Mesenchymal stem cell (in vitro differentiated cells and primary cell): Measurements from ENCODE around the gene UNC5B.
A peak's percentile ranks its signal among the peaks of the same experiment; 100 is the strongest.

ENCODE experiments used
- DNase-seq: peaks from one replicate; pipeline ENCODE4 v3.0.0-alpha.2; 2013
- H2AFZ ChIP-seq: one replicate; pipeline ENCODE4 v1.6.1; 2013; ENCODE audit warnings: low read depth, mild to moderate bottlenecking, control low read depth, inconsistent platforms, low read length, moderate library complexity
- H2AK5ac ChIP-seq: 2 replicates; pipeline ENCODE4 v1.6.1; 2013; ENCODE audit warnings: low read length, moderate library complexity, mild to moderate bottlenecking, inconsistent platforms; ENCODE audit not compliant: severe bottlenecking
- H2BK120ac ChIP-seq: one replicate; pipeline ENCODE4 v1.6.1; 2013; ENCODE audit warnings: low read depth, mild to moderate bottlenecking, inconsistent platforms, low read length, moderate library complexity
- H2BK12ac ChIP-seq, 2 experiments: one replicate each; pipeline ENCODE4 v1.6.1; 2013; ENCODE audit warnings: inconsistent platforms in 2 of 2, low read length in 2 of 2, mild to moderate bottlenecking in 2 of 2, moderate library complexity in 2 of 2, control low read depth in 1 of 2
- H2BK15ac ChIP-seq: one replicate; pipeline ENCODE4 v1.6.1; 2013; ENCODE audit warnings: mild to moderate bottlenecking, low read depth, inconsistent platforms; ENCODE audit not compliant: poor library complexity, severe bottlenecking
- H2BK5ac ChIP-seq: 2 replicates; pipeline ENCODE4 v1.6.1; 2013; ENCODE audit warnings: low read depth, mild to moderate bottlenecking, low read length, control low read depth, inconsistent platforms; ENCODE audit not compliant: poor library complexity, severe bottlenecking
- H3K14ac ChIP-seq, 2 experiments: one replicate each; pipeline ENCODE4 v1.6.1; 2013; ENCODE audit warnings: inconsistent platforms in 2 of 2, low read length in 2 of 2, control low read depth in 1 of 2, mild to moderate bottlenecking in 1 of 2, moderate library complexity in 1 of 2
- H3K18ac ChIP-seq, 2 experiments: one replicate each; pipeline ENCODE4 v1.6.1; 2013; ENCODE audit warnings: inconsistent platforms in 2 of 2, low read length in 2 of 2, control low read depth in 1 of 2, low read depth in 1 of 2, mild to moderate bottlenecking in 1 of 2
- H3K23ac ChIP-seq, 2 experiments: one replicate each; pipeline ENCODE4 v1.6.1; 2013; ENCODE audit warnings: inconsistent platforms in 2 of 2, low read length in 2 of 2, mild to moderate bottlenecking in 2 of 2, moderate library complexity in 2 of 2, control low read depth in 1 of 2
- H3K27ac ChIP-seq: 2 replicates; pipeline ENCODE4 v1.5.1; 2013; ENCODE audit warnings: mild to moderate bottlenecking, moderate library complexity, low read length, control low read depth, inconsistent platforms; ENCODE audit not compliant: poor library complexity, severe bottlenecking
- H3K27me3 ChIP-seq, 2 experiments: 2 replicates each; pipeline versions ENCODE4 v1.6.1 to v1.7.0; 2013; ENCODE audit warnings: low read length in 2 of 2, mild to moderate bottlenecking in 2 of 2, moderate library complexity in 2 of 2, control low read depth in 1 of 2, inconsistent platforms in 1 of 2; ENCODE audit not compliant: control insufficient read depth in 1 of 2, insufficient read depth in 1 of 2
- H3K36me3 ChIP-seq, 2 experiments: 2 replicates each; pipeline versions ENCODE4 v1.6.1 to v1.7.0; 2013; ENCODE audit warnings: low read length in 2 of 2, control low read depth in 1 of 2, inconsistent platforms in 1 of 2, low read depth in 1 of 2, mild to moderate bottlenecking in 1 of 2; ENCODE audit not compliant: insufficient read depth in 2 of 2, control insufficient read depth in 1 of 2
- H3K4ac ChIP-seq, 2 experiments: one replicate each; pipeline ENCODE4 v1.6.1; 2013; ENCODE audit warnings: inconsistent platforms in 2 of 2, low read length in 2 of 2, mild to moderate bottlenecking in 2 of 2, moderate library complexity in 2 of 2, control low read depth in 1 of 2, low read depth in 1 of 2
- H3K4me1 ChIP-seq: 2 replicates; pipeline ENCODE4 v1.6.1; 2013; ENCODE audit warnings: low read depth, low read length, control low read depth; ENCODE audit not compliant: control insufficient read depth, insufficient read depth
- H3K4me2 ChIP-seq: 2 replicates; pipeline ENCODE4 v1.6.1; 2013; ENCODE audit warnings: low read length, mild to moderate bottlenecking, inconsistent platforms; ENCODE audit not compliant: poor library complexity, severe bottlenecking
- H3K4me3 ChIP-seq, 2 experiments: 2 replicates each; pipeline versions ENCODE4 v1.5.1 to v1.7.0; 2013; ENCODE audit warnings: low read length in 2 of 2, mild to moderate bottlenecking in 2 of 2, control low read depth in 1 of 2, low read depth in 1 of 2; ENCODE audit not compliant: insufficient read depth in 1 of 2
- H3K79me1 ChIP-seq: replicated peaks from 2 replicates; pipeline ENCODE4 v1.6.1; 2013; ENCODE audit warnings: mild to moderate bottlenecking, control low read depth, low read length, inconsistent platforms; ENCODE audit not compliant: poor library complexity, severe bottlenecking
- H3K9ac ChIP-seq: 2 replicates; pipeline ENCODE4 v1.7.0; 2013; ENCODE audit warnings: mild to moderate bottlenecking, low read length, moderate library complexity
- H3K9me3 ChIP-seq: 2 replicates; pipeline ENCODE4 v1.7.0; 2013; ENCODE audit warnings: mild to moderate bottlenecking, low read length; ENCODE audit not compliant: control insufficient read depth
- H4K8ac ChIP-seq: one replicate; pipeline ENCODE4 v1.6.1; 2013; ENCODE audit warnings: inconsistent platforms, mild to moderate bottlenecking, low read length, moderate library complexity
- H4K91ac ChIP-seq: one replicate; pipeline ENCODE4 v1.6.1; 2013; ENCODE audit warnings: mild to moderate bottlenecking, low read length, inconsistent platforms
- WGBS: methylation state at CpG from one replicate; pipeline ENCODE4 v1.1.7; 2013; ENCODE audit warnings: mixed read lengths; 5-methylcytosine and 5-hydroxymethylcytosine counted together

UNC5B gene

DNA sequence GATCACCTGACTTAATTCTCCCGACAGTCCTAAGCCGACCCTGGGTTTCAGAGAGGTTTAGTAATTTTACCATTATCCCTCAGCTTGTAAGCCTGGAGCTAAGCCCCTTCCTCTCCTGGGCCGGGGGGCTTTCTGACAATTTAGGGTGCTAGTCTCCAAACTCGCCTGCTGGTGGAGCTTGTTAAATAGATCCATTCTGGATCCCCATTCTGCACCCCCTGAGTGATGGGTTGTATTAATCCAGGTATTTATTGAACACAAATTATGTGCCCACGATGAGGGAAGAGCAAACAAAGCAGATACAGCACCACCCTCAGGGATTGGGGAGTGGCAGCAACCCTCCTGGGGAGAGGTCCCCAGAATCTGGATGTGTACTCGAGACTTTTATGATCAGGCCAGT lies 105.4 kb downstream of the UNC5B start:
- no peak for DNase-seq
- Histone ChIP-seq H3K4me1 (peaks cover 11% of the 10 kb centered on the region), H3K27me3 (peaks cover 0 to 45% of the 10 kb centered on the region in 2 experiments), H2BK12ac (no peak overlapping the region), H3K9ac (no peak overlapping the region), H3K4ac (no peak overlapping the region), H2BK120ac (no peak overlapping the region), H3K14ac (no peak overlapping the region), H3K9me3 (no peaks in the 10 kb centered on the region), H2AFZ (no peak overlapping the region), H3K36me3 (peaks cover 0 to under 1% of the 10 kb centered on the region in 2 experiments), H2AK5ac (no peak overlapping the region), H3K23ac (no peak overlapping the region), H4K8ac (no peak overlapping the region), H4K91ac (no peak overlapping the region), H3K4me3 (no peak overlapping the region), H2BK5ac (no peak overlapping the region), H3K79me1 (no peaks in the 10 kb centered on the region), H3K18ac (no peak overlapping the region), H3K4me2 (no peak overlapping the region), H2BK15ac (no peak overlapping the region), H3K27ac (no peak overlapping the region)
- 51% methylated on average over 6 of the region's 6 CpGs for WGBS

DNA sequence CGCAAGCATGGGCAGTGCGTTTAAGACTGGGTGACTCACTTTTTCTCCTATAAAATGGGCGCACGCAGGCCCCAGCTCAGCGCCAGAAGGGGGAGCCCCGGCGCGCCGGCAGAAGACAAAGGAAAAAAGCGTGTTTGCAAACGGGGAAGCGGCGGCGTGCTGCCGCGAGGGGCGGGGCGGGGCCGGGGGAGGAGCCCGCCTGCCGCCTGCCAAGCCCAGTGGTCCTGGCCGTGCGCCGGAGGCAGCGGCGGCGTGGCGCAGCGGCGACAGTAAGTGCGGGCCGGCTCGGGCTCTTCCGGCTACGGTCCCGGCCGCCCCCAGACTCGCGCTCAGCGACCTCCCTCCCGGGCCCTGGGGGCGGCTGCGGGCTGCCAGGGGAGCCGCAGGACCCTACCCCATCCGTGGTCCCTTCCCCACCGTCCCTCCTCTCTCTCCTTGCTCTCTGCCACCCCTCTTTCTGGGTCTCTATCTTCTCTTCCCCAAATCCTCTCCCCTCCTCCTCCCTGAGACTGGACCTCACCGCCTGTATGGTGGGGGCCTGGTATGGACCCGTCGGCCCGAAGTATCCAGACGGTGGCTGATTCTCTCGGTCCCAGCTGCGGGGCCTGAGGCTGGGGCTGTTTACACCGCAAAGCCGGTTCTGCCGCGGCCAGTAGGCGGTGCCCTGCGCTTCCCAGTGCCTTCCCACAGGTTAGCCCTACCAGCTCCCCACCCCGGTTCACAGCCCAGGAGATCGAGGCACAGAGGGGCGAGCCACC lies 106.9 kb downstream of the UNC5B start, which contains the start of gene SLC29A3:
TSS of gene SLC29A3 (plus strand) at position 218 of the 758 bp plus-strand sequence. CDS start at position 269, 51 bp downstream.
- peak within 1 kb of the TSS; percentile 27 for H2AK5ac ChIP-seq
- peak within 1 kb of the TSS; percentile 90 for H2AFZ ChIP-seq
- H3K79me1 ChIP-seq, result no peaks in the 10 kb centered on the region
- H3K27me3 ChIP-seq, result peaks cover 0 to 32% of the 10 kb centered on the region in 2 experiments
- peak within 1 kb of the TSS; percentile 46 for H2BK15ac ChIP-seq
- H3K18ac ChIP-seq, result peak within 1 kb of the TSS; percentile 19 to 43
- peak within 1 kb of the TSS in 1 of 2 experiments; percentile 7 for H3K4ac ChIP-seq
- H3K36me3 ChIP-seq, result peaks cover 0 to 16% of the 10 kb centered on the region in 2 experiments
- no peak within 1 kb of the TSS for H2BK120ac ChIP-seq
- DNase-seq, result peak; percentile 82
- H4K8ac ChIP-seq, result peak within 1 kb of the TSS; percentile 35
- peak within 1 kb of the TSS; percentile 94 for H3K4me2 ChIP-seq
- H4K91ac ChIP-seq, result peak within 1 kb of the TSS; percentile 73
- no peak within 1 kb of the TSS for H3K14ac ChIP-seq
- no peak within 1 kb of the TSS for H3K23ac ChIP-seq
- H2BK12ac ChIP-seq, result peak within 1 kb of the TSS in 1 of 2 experiments; percentile 45
- peaks cover 11% of the 10 kb centered on the region for H3K4me1 ChIP-seq
- H3K27ac ChIP-seq, result no peak within 1 kb of the TSS
- peak within 1 kb of the TSS; percentile 91 for H3K9ac ChIP-seq
- no peaks in the 10 kb centered on the region for H3K9me3 ChIP-seq
- H2BK5ac ChIP-seq, result no peak within 1 kb of the TSS
- under 1% methylated on average over 49 of the region's 62 CpGs for WGBS
- peak within 1 kb of the TSS; percentile 66 to 91 for H3K4me3 ChIP-seq

DNA sequence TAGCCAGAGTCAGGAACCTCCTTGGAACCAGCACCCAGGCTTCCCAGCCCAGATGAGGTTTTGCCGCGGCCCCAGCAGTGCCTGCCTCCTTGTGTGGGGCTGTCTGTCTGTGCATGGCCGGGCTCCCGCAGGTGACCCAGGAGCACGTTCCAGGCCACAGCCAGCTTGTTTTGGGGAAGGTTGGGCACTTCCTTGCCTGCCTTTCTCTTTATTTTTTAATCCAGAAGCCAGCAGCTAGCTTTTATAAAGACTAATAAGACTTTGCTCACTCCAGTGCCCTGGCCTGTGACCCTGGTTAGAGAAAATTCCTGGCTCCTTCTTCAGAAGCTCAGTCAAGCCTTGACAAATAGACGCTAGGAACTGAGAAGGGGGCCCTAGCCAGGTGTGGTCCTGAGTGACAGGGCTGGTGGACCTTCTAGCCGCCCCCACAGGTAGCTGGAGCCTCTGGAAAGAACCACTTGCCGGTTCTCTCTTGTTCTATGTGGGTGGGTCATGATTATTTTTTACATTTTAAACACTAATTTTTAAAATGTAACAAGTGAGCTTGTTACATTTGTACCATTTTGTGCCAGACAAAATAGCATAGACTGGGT lies 107.5 kb downstream of the UNC5B start:
- Histone ChIP-seq H3K27ac (no peak overlapping the region), H2BK15ac (no peak overlapping the region), H4K91ac (no peak overlapping the region), H3K4ac (no peak overlapping the region), H3K23ac (no peak overlapping the region), H3K4me1 (peaks cover 11% of the 10 kb centered on the region), H3K27me3 (peaks cover 0 to 28% of the 10 kb centered on the region in 2 experiments), H3K9me3 (no peaks in the 10 kb centered on the region), H3K18ac (no peak overlapping the region), H3K4me3 (peak overlapping the region in 1 of 2 experiments; percentile 91), H3K36me3 (peaks cover 0 to 20% of the 10 kb centered on the region in 2 experiments), H2BK12ac (no peak overlapping the region), H2AK5ac (no peak overlapping the region), H2BK5ac (no peak overlapping the region), H3K79me1 (no peaks in the 10 kb centered on the region), H3K4me2 (peak overlapping the region; percentile 94), H2BK120ac (no peak overlapping the region), H2AFZ (peak overlapping the region; percentile 90), H3K14ac (no peak overlapping the region), H4K8ac (no peak overlapping the region), H3K9ac (peak overlapping the region; percentile 91)
- DNase-seq, result no peak
- WGBS, result 44% methylated on average over 7 of the region's 8 CpGs

DNA sequence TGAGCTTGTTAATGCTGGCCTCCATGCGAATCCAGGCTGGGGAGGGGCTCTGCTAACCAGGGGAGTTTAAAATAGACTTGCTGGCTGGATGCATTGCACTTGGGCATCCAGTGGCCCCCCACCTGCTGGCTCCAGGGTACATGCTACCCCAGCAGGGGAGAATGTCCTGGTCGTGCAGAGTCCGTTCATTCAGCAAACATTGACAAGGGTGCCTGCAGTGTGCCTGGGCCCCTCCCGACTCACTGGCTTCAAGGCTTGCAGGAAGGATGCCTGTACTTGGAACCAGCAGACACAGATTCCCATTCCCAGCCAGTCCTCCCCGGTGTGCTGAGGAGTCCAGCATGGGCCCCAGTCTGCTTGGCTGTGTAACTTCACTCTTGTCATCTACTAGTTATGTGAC lies 108.2 kb downstream of the UNC5B start:
- H3K9me3 ChIP-seq, result no peaks in the 10 kb centered on the region
- no peak for DNase-seq
- H3K9ac ChIP-seq, result no peak overlapping the region
- H4K8ac ChIP-seq, result no peak overlapping the region
- H2AK5ac ChIP-seq, result no peak overlapping the region
- H3K23ac ChIP-seq, result no peak overlapping the region
- peaks cover 0 to 25% of the 10 kb centered on the region in 2 experiments for H3K27me3 ChIP-seq
- no peak overlapping the region for H3K4ac ChIP-seq
- H2BK12ac ChIP-seq, result no peak overlapping the region
- H3K27ac ChIP-seq, result no peak overlapping the region
- H2BK5ac ChIP-seq, result no peak overlapping the region
- no peak overlapping the region for H4K91ac ChIP-seq
- no peak overlapping the region for H3K4me2 ChIP-seq
- H3K18ac ChIP-seq, result no peak overlapping the region
- H2BK15ac ChIP-seq, result no peak overlapping the region
- H3K14ac ChIP-seq, result no peak overlapping the region
- WGBS, result 90% methylated on average over 5 of the region's 5 CpGs
- no peaks in the 10 kb centered on the region for H3K79me1 ChIP-seq
- no peak overlapping the region for H2BK120ac ChIP-seq
- peaks cover 0 to 27% of the 10 kb centered on the region in 2 experiments for H3K36me3 ChIP-seq
- H2AFZ ChIP-seq, result no peak overlapping the region
- H3K4me3 ChIP-seq, result no peak overlapping the region
- peaks cover 11% of the 10 kb centered on the region for H3K4me1 ChIP-seq
